OCI-LY1 (cell line): ENCODE data around the gene LAMA5.

Experiments
- H2AFZ ChIP-seq: fragments of 200-600 bp; sonication (generic), shearing (Covaris generic); 2 replicates; pipeline ENCODE4 v1.6.0; 2014; ENCODE audit warnings: antibody characterized with exemption, mild to moderate bottlenecking, low read length
- H3F3A ChIP-seq: fragments of 200-600 bp; sonication (generic), shearing (Covaris generic); 2 replicates; pipeline ENCODE4 v1.6.0; 2014; ENCODE audit warnings: mild to moderate bottlenecking, antibody characterized with exemption, low read length, moderate library complexity; ENCODE audit not compliant: insufficient read depth
- H3K27ac ChIP-seq: fragments of 200-600 bp; sonication (generic); 2 replicates; pipeline ENCODE4 v1.5.1; 2014; ENCODE audit warnings: low read length, mixed run types, mild to moderate bottlenecking, low read depth; ENCODE audit not compliant: poor library complexity, severe bottlenecking
- H3K27me3 ChIP-seq: fragments of 200-600 bp; sonication (generic); 2 replicates; pipeline ENCODE4 v1.6.0; 2014; ENCODE audit warnings: antibody characterized with exemption, mild to moderate bottlenecking, low read length, moderate library complexity; ENCODE audit not compliant: insufficient read depth
- H3K36me3 ChIP-seq: fragments of 200-600 bp; sonication (generic); 2 replicates; pipeline ENCODE4 v1.6.1; 2014; ENCODE audit warnings: mild to moderate bottlenecking, antibody characterized with exemption, low read length, moderate library complexity, mixed read lengths; ENCODE audit not compliant: insufficient read depth
- H3K4me1 ChIP-seq: fragments of 200-600 bp; sonication (generic); 2 replicates; pipeline ENCODE4 v1.5.1; 2014; ENCODE audit warnings: mild to moderate bottlenecking, low read length, moderate library complexity; ENCODE audit not compliant: insufficient read depth, severe bottlenecking
- H3K4me2 ChIP-seq: fragments of 200-600 bp; sonication (generic), shearing (Covaris generic); 2 replicates; pipeline ENCODE4 v1.6.1; 2014; ENCODE audit warnings: low read length
- H3K4me3 ChIP-seq: fragments of 200-600 bp; sonication (generic); 2 replicates; pipeline ENCODE4 v1.5.1; 2014; ENCODE audit warnings: low read length, low read depth, mild to moderate bottlenecking, mixed read lengths; ENCODE audit not compliant: poor library complexity, severe bottlenecking
- H3K79me2 ChIP-seq: fragments of 200-600 bp; shearing (Covaris generic); 2 replicates; pipeline ENCODE4 v1.6.1; 2016; ENCODE audit warnings: mixed run types, low read length, mixed read lengths; ENCODE audit not compliant: insufficient read depth
- H3K9ac ChIP-seq: fragments of 200-600 bp; sonication (generic), shearing (Covaris generic); 2 replicates; pipeline ENCODE4 v1.6.1; 2014; ENCODE audit warnings: mild to moderate bottlenecking, low read length, mixed read lengths
- H3K9me2 ChIP-seq: fragments of 200-600 bp; sonication (generic), shearing (Covaris generic); 2 replicates; pipeline ENCODE4 v1.6.1; 2014; ENCODE audit warnings: low read depth, mild to moderate bottlenecking, low read length, mixed read lengths
- H3K9me3 ChIP-seq: fragments of 200-600 bp; shearing (Covaris generic); 2 replicates; pipeline ENCODE4 v1.6.1; 2014; ENCODE audit warnings: low read length, mixed read lengths
- H4K20me1 ChIP-seq: fragments of 200-600 bp; sonication (generic), shearing (Covaris generic); 2 replicates; pipeline ENCODE4 v1.6.0; 2016; ENCODE audit warnings: mild to moderate bottlenecking, low read length; ENCODE audit not compliant: insufficient read depth
- EZH2 ChIP-seq: fragments of 200-600 bp; sonication (generic), shearing (Covaris generic); IDR thresholded peaks from 2 replicates; pipeline ENCODE4 v1.8.0; 2017; ENCODE audit warnings: borderline replicate concordance, mixed run types, mild to moderate bottlenecking, antibody characterized with exemption, low read length, moderate library complexity, mixed read lengths
- TF ChIP-seq, protein P1 (sequence below): fragments of 200-600 bp; sonication (generic), shearing (Covaris generic); IDR thresholded peaks from 2 replicates; pipeline ENCODE4 v1.5.1; 2017; ENCODE audit warnings: mild to moderate bottlenecking, antibody characterized with exemption, low read length, moderate library complexity, mixed read lengths

The LAMA5 gene

DNA sequence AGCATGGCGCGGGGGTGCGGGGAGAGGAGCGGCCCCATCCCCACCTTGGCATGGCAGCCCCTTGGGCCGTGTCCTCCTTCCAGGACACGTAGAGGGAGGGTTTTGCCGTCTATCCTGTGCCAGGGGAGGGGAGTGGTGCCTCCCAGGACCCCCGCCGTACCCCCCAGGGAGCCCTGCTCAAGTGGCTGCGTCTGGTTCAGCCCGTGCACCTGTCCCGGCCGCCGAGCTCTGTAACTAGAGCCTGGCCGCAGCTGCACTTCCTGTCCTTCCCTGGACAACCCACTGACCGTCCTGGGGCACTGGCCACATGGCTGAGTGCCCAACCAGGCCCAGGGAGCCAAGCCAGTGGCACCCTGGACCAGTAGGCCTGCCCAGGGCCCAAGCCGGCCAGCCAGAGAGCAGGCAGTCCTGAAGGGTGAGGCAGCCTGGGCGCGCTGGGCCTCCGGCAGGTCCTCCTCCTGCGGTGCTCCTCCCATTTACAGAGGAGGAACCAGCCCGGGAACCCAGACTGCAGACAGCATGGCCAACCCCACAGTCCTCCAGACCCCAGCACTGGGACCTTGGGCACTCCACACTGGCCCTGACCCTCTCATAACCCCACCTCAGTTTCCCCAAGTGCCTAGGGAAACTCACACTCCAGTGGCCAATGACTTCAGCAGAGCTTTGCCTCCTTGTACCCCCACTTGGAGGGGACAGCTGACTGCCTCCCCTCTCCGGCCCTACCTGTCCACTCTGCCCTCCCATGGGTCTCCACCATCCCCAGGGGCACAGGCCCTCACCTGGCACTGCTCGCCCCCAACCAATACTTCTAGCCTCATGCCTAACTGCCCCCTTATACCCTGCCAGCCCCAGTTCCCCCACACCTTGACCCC lies 8.7 kb downstream of the LAMA5 start:
- Histone ChIP-seq H2AFZ (no peak overlapping the region), H3K79me2 (no peaks in the 10 kb centered on the region), H3K27ac (no peak overlapping the region), H3K4me1 (no peaks in the 10 kb centered on the region), H3K9ac (no peak overlapping the region), H3K9me3 (no peaks in the 10 kb centered on the region), H3K4me3 (no peak overlapping the region), H3K36me3 (no peaks in the 10 kb centered on the region), H4K20me1 (no peaks in the 10 kb centered on the region), H3F3A (no peaks in the 10 kb centered on the region), H3K27me3 (peaks cover 7% of the 10 kb centered on the region; the same call in 1 of the 2 replicates), H3K9me2 (no peaks in the 10 kb centered on the region), H3K4me2 (no peak overlapping the region)
- TF ChIP-seq, protein P1, sequence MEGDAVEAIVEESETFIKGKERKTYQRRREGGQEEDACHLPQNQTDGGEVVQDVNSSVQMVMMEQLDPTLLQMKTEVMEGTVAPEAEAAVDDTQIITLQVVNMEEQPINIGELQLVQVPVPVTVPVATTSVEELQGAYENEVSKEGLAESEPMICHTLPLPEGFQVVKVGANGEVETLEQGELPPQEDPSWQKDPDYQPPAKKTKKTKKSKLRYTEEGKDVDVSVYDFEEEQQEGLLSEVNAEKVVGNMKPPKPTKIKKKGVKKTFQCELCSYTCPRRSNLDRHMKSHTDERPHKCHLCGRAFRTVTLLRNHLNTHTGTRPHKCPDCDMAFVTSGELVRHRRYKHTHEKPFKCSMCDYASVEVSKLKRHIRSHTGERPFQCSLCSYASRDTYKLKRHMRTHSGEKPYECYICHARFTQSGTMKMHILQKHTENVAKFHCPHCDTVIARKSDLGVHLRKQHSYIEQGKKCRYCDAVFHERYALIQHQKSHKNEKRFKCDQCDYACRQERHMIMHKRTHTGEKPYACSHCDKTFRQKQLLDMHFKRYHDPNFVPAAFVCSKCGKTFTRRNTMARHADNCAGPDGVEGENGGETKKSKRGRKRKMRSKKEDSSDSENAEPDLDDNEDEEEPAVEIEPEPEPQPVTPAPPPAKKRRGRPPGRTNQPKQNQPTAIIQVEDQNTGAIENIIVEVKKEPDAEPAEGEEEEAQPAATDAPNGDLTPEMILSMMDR, result no peak
- no peak for TF ChIP-seq EZH2

DNA sequence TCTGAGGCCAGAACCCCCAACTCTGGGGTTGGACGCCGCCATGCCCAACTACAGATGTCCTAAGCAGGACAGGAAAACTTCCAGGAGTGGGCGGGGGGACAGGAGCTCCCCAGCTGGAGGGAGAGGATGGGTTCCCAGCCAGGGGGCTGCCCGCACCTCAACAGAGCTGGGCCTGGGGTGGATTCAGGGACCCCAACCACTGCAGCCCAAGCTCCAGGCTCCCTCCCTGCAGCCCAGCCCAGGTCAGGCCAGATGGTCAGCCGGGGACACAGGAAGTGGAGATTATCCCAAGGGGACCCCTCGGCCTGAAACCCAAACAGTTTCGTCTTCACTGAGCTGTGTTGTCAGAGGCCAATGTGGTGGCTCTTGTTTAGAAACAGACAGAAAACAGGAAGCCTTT lies 9.4 kb downstream of the LAMA5 start:
- no peaks in the 10 kb centered on the region for H3F3A ChIP-seq
- no peak overlapping the region for H3K27ac ChIP-seq
- H3K27me3 ChIP-seq, result peaks cover 7% of the 10 kb centered on the region; the same call in 1 of the 2 replicates
- no peak overlapping the region for H3K4me3 ChIP-seq
- no peak for TF ChIP-seq EZH2
- TF ChIP-seq, protein P1, result no peak
- H3K9ac ChIP-seq, result no peak overlapping the region
- H3K36me3 ChIP-seq, result no peaks in the 10 kb centered on the region
- no peaks in the 10 kb centered on the region for H3K9me3 ChIP-seq
- no peak overlapping the region for H3K4me2 ChIP-seq
- no peaks in the 10 kb centered on the region for H3K4me1 ChIP-seq
- no peaks in the 10 kb centered on the region for H4K20me1 ChIP-seq
- H2AFZ ChIP-seq, result no peak overlapping the region
- no peaks in the 10 kb centered on the region for H3K9me2 ChIP-seq
- H3K79me2 ChIP-seq, result no peaks in the 10 kb centered on the region

DNA sequence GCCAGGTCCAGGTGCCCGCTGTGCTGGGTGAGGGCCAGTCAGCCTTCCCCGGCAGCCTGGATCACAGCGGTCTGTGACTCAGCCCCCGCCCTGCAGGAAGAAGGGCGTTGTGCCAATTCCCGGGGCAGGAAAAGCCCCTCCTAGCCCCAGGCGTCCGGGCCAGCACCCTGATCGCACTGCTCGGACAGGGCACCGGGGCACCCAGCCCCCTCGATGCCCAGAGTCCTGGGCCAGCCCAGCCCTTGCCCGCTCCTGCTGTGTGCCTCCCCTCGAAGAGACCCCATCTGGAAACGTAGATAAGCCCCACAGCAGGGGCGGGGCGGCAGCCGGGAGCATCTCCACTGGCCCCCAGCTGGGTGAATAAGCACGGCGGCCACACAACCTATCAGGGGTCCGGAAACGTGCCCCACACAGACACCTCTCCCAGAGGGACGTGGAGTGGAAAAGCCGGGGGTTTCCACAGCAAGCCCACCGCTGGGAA lies 9.9 kb downstream of the LAMA5 start:
- Histone ChIP-seq H3K27me3 (peaks cover 7% of the 10 kb centered on the region; the same call in 1 of the 2 replicates), H3K9ac (no peak overlapping the region), H3K4me3 (no peak overlapping the region), H3K4me1 (no peaks in the 10 kb centered on the region), H3K79me2 (no peaks in the 10 kb centered on the region), H3K27ac (no peak overlapping the region), H3F3A (no peaks in the 10 kb centered on the region), H2AFZ (no peak overlapping the region), H3K9me3 (no peaks in the 10 kb centered on the region), H4K20me1 (no peaks in the 10 kb centered on the region), H3K36me3 (no peaks in the 10 kb centered on the region), H3K9me2 (no peaks in the 10 kb centered on the region), H3K4me2 (no peak overlapping the region)
- TF ChIP-seq, protein P1, result no peak
- TF ChIP-seq EZH2, result no peak
